ENCODE measurements around the gene OLFM4. TPM values are rescaled to one million over a fixed set of nuclear protein-coding genes. Genes with fewer than 3 reads are reported as not detected.

Gene OLFM4, protein sequence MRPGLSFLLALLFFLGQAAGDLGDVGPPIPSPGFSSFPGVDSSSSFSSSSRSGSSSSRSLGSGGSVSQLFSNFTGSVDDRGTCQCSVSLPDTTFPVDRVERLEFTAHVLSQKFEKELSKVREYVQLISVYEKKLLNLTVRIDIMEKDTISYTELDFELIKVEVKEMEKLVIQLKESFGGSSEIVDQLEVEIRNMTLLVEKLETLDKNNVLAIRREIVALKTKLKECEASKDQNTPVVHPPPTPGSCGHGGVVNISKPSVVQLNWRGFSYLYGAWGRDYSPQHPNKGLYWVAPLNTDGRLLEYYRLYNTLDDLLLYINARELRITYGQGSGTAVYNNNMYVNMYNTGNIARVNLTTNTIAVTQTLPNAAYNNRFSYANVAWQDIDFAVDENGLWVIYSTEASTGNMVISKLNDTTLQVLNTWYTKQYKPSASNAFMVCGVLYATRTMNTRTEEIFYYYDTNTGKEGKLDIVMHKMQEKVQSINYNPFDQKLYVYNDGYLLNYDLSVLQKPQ
- 3.1 TPM for total RNA-seq

DNA sequence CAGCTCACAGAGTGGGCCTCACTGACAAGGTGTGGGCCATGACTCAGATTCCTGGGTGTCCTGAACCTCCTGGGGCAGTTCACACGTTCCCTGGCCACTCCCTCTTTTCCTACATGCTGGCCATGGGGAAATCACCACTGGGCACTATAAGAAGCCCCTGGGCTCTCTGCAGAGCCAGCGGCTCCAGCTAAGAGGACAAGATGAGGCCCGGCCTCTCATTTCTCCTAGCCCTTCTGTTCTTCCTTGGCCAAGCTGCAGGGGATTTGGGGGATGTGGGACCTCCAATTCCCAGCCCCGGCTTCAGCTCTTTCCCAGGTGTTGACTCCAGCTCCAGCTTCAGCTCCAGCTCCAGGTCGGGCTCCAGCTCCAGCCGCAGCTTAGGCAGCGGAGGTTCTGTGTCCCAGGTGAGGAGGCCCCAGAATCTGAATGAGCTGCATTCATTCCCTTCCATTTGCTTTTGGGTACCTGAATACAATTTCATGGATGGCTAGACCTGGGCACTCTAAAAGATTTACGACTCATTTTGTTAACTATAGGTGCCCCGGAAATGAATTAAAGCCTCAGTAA is at the start of gene OLFM4:
TSS of gene OLFM4 (plus strand) at position 177 of the 567 bp plus-strand sequence. CDS start at position 201, 24 bp downstream.
- H3K4me3 ChIP-seq (ENCODE audit: low read length in 3 of 3): no peak within 1 kb of the TSS
- H3K27ac ChIP-seq (ENCODE audit: low read depth, low read length): no peak within 1 kb of the TSS
- peaks cover 0 to 2% (median 2%) of the 10 kb centered on the region in 3 donors for H3K27me3 ChIP-seq (ENCODE audit: control insufficient read depth in 3 of 3, insufficient read depth in 3 of 3, low read length in 3 of 3)
- H3K9ac ChIP-seq (ENCODE audit: low read depth in 1 of 3, low read length in 3 of 3): no peak within 1 kb of the TSS
- H3K9me3 ChIP-seq (ENCODE audit: control insufficient read depth in 3 of 3, low read length in 3 of 3): no peaks in the 10 kb centered on the region
- H3K4me1 ChIP-seq (ENCODE audit: control insufficient read depth in 3 of 3, insufficient read depth in 3 of 3, low read length in 3 of 3): no peaks in the 10 kb centered on the region
- H3K36me3 ChIP-seq (ENCODE audit: control insufficient read depth in 3 of 3, insufficient read depth in 3 of 3, low read length in 3 of 3): no peaks in the 10 kb centered on the region

DNA sequence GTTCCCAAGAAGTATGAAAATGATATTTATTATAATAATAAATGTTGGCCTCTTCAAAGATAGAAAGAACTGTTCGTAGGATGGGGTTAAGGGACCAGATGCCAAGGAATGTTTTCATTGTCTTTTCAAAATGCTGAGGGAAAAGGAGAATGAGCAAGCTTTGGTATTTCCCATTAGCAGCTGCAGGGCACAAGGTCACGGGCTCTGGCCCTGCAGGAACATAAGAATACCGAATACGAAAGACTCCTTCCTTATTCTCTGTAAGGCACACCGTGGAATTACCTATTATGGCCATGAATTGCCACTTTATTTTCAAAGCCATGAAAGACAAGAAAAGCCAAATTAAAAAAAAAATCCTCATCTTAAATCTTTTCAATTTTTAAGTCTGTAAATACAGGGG is 49.6 kb upstream of the OLFM4 start:
- Histone ChIP-seq H3K27me3 (ENCODE audit: control insufficient read depth in 3 of 3, insufficient read depth in 3 of 3, low read length in 3 of 3) (peaks cover 0 to 3% (median 0%) of the 10 kb centered on the region in 3 donors), H3K9ac (ENCODE audit: low read depth in 1 of 3, low read length in 3 of 3) (no peak overlapping the region)

GRCh38 chr13:52980695-52981094 is 47.9 kb upstream of the OLFM4 start:
- Histone ChIP-seq H3K9me3 (ENCODE audit: control insufficient read depth in 3 of 3, low read length in 3 of 3) (no peaks in the 10 kb centered on the region), H3K9ac (ENCODE audit: low read depth in 1 of 3, low read length in 3 of 3) (no peak overlapping the region), H3K36me3 (ENCODE audit: control insufficient read depth in 3 of 3, insufficient read depth in 3 of 3, low read length in 3 of 3) (no peaks in the 10 kb centered on the region), H3K27me3 (ENCODE audit: control insufficient read depth in 3 of 3, insufficient read depth in 3 of 3, low read length in 3 of 3) (no peaks in the 10 kb centered on the region), H3K4me1 (ENCODE audit: control insufficient read depth in 3 of 3, insufficient read depth in 3 of 3, low read length in 3 of 3) (no peaks in the 10 kb centered on the region), H3K4me3 (ENCODE audit: low read length in 3 of 3) (no peak overlapping the region), H3K27ac (ENCODE audit: low read depth, low read length) (no peak overlapping the region)

More for the DNA sequence above, 49.6 kb upstream of the OLFM4 start:
- no peaks in the 10 kb centered on the region for H3K4me1 ChIP-seq (ENCODE audit: control insufficient read depth in 3 of 3, insufficient read depth in 3 of 3, low read length in 3 of 3)
- no peak overlapping the region for H3K4me3 ChIP-seq (ENCODE audit: low read length in 3 of 3)
- no peak overlapping the region for H3K27ac ChIP-seq (ENCODE audit: low read depth, low read length)
- no peaks in the 10 kb centered on the region for H3K9me3 ChIP-seq (ENCODE audit: control insufficient read depth in 3 of 3, low read length in 3 of 3)
- H3K36me3 ChIP-seq (ENCODE audit: control insufficient read depth in 3 of 3, insufficient read depth in 3 of 3, low read length in 3 of 3): no peaks in the 10 kb centered on the region

GRCh38 chr13:52983836-52984235 is 44.8 kb upstream of the OLFM4 start:
- no peak overlapping the region for H3K27ac ChIP-seq (ENCODE audit: low read depth, low read length)
- H3K36me3 ChIP-seq (ENCODE audit: control insufficient read depth in 3 of 3, insufficient read depth in 3 of 3, low read length in 3 of 3): no peaks in the 10 kb centered on the region
- no peak overlapping the region for H3K9ac ChIP-seq (ENCODE audit: low read depth in 1 of 3, low read length in 3 of 3)
- H3K27me3 ChIP-seq (ENCODE audit: control insufficient read depth in 3 of 3, insufficient read depth in 3 of 3, low read length in 3 of 3): no peaks in the 10 kb centered on the region
- no peaks in the 10 kb centered on the region for H3K4me1 ChIP-seq (ENCODE audit: control insufficient read depth in 3 of 3, insufficient read depth in 3 of 3, low read length in 3 of 3)
- no peaks in the 10 kb centered on the region for H3K9me3 ChIP-seq (ENCODE audit: control insufficient read depth in 3 of 3, low read length in 3 of 3)
- H3K4me3 ChIP-seq (ENCODE audit: low read length in 3 of 3): no peak overlapping the region

DNA sequence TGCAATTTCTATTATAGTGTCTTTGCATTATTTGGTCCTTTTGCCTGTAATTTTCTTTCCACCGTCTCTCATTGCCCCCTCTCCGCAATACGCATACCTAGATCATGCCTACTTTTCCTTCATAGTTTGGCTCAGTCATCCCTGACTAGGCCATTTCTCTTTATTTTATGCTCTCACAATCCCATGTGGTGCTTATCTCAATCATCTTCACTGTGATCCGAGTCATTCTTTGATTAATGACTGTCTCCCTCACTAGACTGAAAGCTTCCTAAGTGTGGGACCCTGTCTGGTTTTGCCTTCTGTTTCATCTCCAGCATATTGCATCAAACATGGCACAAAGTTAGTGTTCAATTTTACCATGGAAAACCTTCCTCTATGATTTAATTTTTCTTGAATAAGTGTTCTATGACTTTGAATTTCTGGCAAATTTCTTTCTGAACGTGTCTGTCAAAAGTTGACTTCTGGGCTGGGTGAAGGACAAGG is 43.7 kb upstream of the OLFM4 start:
- Histone ChIP-seq H3K4me3 (ENCODE audit: low read length in 3 of 3) (no peak overlapping the region), H3K27ac (ENCODE audit: low read depth, low read length) (no peak overlapping the region), H3K36me3 (ENCODE audit: control insufficient read depth in 3 of 3, insufficient read depth in 3 of 3, low read length in 3 of 3) (no peaks in the 10 kb centered on the region), H3K9me3 (ENCODE audit: control insufficient read depth in 3 of 3, low read length in 3 of 3) (no peaks in the 10 kb centered on the region), H3K9ac (ENCODE audit: low read depth in 1 of 3, low read length in 3 of 3) (no peak overlapping the region), H3K4me1 (ENCODE audit: control insufficient read depth in 3 of 3, insufficient read depth in 3 of 3, low read length in 3 of 3) (no peaks in the 10 kb centered on the region), H3K27me3 (ENCODE audit: control insufficient read depth in 3 of 3, insufficient read depth in 3 of 3, low read length in 3 of 3) (no peaks in the 10 kb centered on the region)

GRCh38 chr13:52991344-52992020 is 37.1 kb upstream of the OLFM4 start:
- H3K4me1 ChIP-seq (ENCODE audit: control insufficient read depth in 3 of 3, insufficient read depth in 3 of 3, low read length in 3 of 3): peaks cover 0 to 3% (median 0%) of the 10 kb centered on the region in 3 donors
- H3K9me3 ChIP-seq (ENCODE audit: control insufficient read depth in 3 of 3, low read length in 3 of 3): no peaks in the 10 kb centered on the region
- no peaks in the 10 kb centered on the region for H3K36me3 ChIP-seq (ENCODE audit: control insufficient read depth in 3 of 3, insufficient read depth in 3 of 3, low read length in 3 of 3)
- no peak overlapping the region for H3K4me3 ChIP-seq (ENCODE audit: low read length in 3 of 3)
- H3K9ac ChIP-seq (ENCODE audit: low read depth in 1 of 3, low read length in 3 of 3): no peak overlapping the region
- no peak overlapping the region for H3K27ac ChIP-seq (ENCODE audit: low read depth, low read length)
- H3K27me3 ChIP-seq (ENCODE audit: control insufficient read depth in 3 of 3, insufficient read depth in 3 of 3, low read length in 3 of 3): no peaks in the 10 kb centered on the region

DNA sequence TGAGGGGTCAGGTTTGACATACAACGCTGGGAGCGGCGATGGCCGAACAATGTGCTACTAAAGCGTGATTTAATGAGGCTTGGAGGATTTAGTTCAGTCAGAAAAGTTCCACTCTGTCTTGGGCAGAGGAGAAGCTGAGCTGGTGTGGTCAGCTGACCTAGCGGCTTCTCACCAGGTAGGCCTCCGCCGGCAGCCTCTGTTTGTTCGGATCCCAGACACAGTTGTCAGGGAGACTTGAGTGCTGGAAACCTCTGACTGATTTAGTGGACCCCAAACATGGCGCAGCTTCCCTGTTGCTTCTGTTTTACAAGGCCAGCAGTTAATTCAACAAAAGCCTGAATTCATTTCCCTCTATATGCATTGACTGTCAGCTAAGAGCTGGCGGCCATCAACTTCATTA is 36.5 kb upstream of the OLFM4 start:
- H3K9ac ChIP-seq (ENCODE audit: low read depth in 1 of 3, low read length in 3 of 3): no peak overlapping the region

DNA sequence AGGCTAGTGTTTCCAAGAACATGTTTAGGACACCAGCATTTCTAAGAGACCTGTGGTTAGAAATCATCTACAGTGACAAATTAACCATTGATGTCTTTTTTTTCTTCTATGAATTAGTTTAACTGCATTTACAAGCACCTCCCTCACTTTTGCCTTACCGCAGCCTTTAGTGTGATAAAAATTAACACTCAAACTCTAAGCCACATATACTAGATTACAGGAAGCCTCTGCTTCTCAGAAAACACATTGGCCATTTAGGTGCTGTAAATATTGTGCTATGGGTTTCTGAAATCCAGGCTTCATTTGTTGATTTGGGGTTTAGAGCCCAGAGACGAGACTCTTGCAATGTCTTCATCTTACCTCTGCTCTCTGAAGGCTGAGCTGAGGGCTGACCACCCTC is 34.6 kb upstream of the OLFM4 start:
- no peak overlapping the region for H3K27ac ChIP-seq (ENCODE audit: low read depth, low read length)
- H3K4me3 ChIP-seq (ENCODE audit: low read length in 3 of 3): no peak overlapping the region
- H3K36me3 ChIP-seq (ENCODE audit: control insufficient read depth in 3 of 3, insufficient read depth in 3 of 3, low read length in 3 of 3): no peaks in the 10 kb centered on the region
- H3K27me3 ChIP-seq (ENCODE audit: control insufficient read depth in 3 of 3, insufficient read depth in 3 of 3, low read length in 3 of 3): no peaks in the 10 kb centered on the region
- no peak overlapping the region for H3K9ac ChIP-seq (ENCODE audit: low read depth in 1 of 3, low read length in 3 of 3)
- peaks cover 0 to 3% (median 0%) of the 10 kb centered on the region in 3 donors for H3K4me1 ChIP-seq (ENCODE audit: control insufficient read depth in 3 of 3, insufficient read depth in 3 of 3, low read length in 3 of 3)
- no peaks in the 10 kb centered on the region for H3K9me3 ChIP-seq (ENCODE audit: control insufficient read depth in 3 of 3, low read length in 3 of 3)

More for the DNA sequence above, 36.5 kb upstream of the OLFM4 start:
- Histone ChIP-seq H3K9me3 (ENCODE audit: control insufficient read depth in 3 of 3, low read length in 3 of 3) (no peaks in the 10 kb centered on the region), H3K27ac (ENCODE audit: low read depth, low read length) (no peak overlapping the region), H3K4me3 (ENCODE audit: low read length in 3 of 3) (no peak overlapping the region), H3K4me1 (ENCODE audit: control insufficient read depth in 3 of 3, insufficient read depth in 3 of 3, low read length in 3 of 3) (peaks cover 0 to 3% (median 0%) of the 10 kb centered on the region in 3 donors), H3K27me3 (ENCODE audit: control insufficient read depth in 3 of 3, insufficient read depth in 3 of 3, low read length in 3 of 3) (no peaks in the 10 kb centered on the region), H3K36me3 (ENCODE audit: control insufficient read depth in 3 of 3, insufficient read depth in 3 of 3, low read length in 3 of 3) (no peaks in the 10 kb centered on the region)

DNA sequence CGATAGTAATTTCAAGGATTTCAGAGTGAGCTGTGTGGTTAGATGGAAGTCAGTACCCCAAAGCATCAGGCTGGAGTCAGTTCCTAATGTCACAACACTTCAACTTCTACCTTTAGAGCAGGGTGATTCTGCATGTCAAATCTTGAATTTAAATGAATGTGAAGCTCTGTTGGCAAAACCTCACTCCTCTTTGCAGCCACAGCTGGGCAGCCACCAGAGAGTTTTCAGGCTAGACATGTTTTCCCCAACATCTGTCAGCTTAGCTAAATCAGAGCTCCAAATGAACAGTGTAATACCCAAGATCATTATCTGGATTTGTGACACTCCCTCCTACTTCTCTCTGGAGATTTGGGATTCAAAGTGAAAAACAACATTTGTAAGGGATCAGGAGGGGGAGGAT is 33.7 kb upstream of the OLFM4 start:
- Histone ChIP-seq H3K9ac (ENCODE audit: low read depth in 1 of 3, low read length in 3 of 3) (no peak overlapping the region), H3K9me3 (ENCODE audit: control insufficient read depth in 3 of 3, low read length in 3 of 3) (no peaks in the 10 kb centered on the region), H3K27me3 (ENCODE audit: control insufficient read depth in 3 of 3, insufficient read depth in 3 of 3, low read length in 3 of 3) (no peaks in the 10 kb centered on the region), H3K4me1 (ENCODE audit: control insufficient read depth in 3 of 3, insufficient read depth in 3 of 3, low read length in 3 of 3) (peaks cover 0 to 3% (median 0%) of the 10 kb centered on the region in 3 donors), H3K36me3 (ENCODE audit: control insufficient read depth in 3 of 3, insufficient read depth in 3 of 3, low read length in 3 of 3) (no peaks in the 10 kb centered on the region), H3K27ac (ENCODE audit: low read depth, low read length) (no peak overlapping the region), H3K4me3 (ENCODE audit: low read length in 3 of 3) (no peak overlapping the region)

Measured in skeletal muscle tissue (tissue), 4 donors.